GM19035 (cell line): ENCODE data around the gene SLC39A7.
A peak's percentile ranks its signal among the peaks of the same experiment; 100 is the strongest.

ENCODE experiments used
- ATAC-seq: cut with Tn5 transposase; IDR thresholded peaks from one replicate; pipeline ENCODE4 v1.9.1; 2021; ENCODE audit not compliant: unreplicated experiment

The SLC39A7 gene

GRCh38 chr6:33189625-33190448 is 10.8 kb upstream of the SLC39A7 start:
- ATAC-seq, result no peak

GRCh38 chr6:33190504-33191107 is 10.1 kb upstream of the SLC39A7 start:
- ATAC-seq, result no peak

GRCh38 chr6:33191383-33192104 is 9.1 kb upstream of the SLC39A7 start:
- ATAC-seq, result no peak

- ATAC-seq, result no peak
These were observed 8.5 kb upstream of the SLC39A7 start, which contains the start of gene COL11A2 for GRCh38 chr6:33192105-33192646. Gene COL11A2 (minus strand): TSS chr6:33192467. CDS start chr6:33192240, 227 bp downstream.

- no peak for ATAC-seq
These were observed 7.7 kb upstream of the SLC39A7 start for GRCh38 chr6:33192671-33193602.

- no peak for ATAC-seq
These were observed 7.0 kb upstream of the SLC39A7 start for GRCh38 chr6:33193619-33194018.

- ATAC-seq, result no peak
These were observed 6.2 kb upstream of the SLC39A7 start for GRCh38 chr6:33194431-33194979.

GRCh38 chr6:33195304-33196165 is 5.1 kb upstream of the SLC39A7 start:
- no peak for ATAC-seq

- no peak for ATAC-seq
These were observed 3.1 kb upstream of the SLC39A7 start for GRCh38 chr6:33197431-33198048.

GRCh38 chr6:33198159-33198852 is 2.4 kb upstream of the SLC39A7 start:
- no peak for ATAC-seq

GRCh38 chr6:33198853-33199436 is 1.7 kb upstream of the SLC39A7 start:
- ATAC-seq, result no peak

- ATAC-seq, result peak; percentile 30
These were observed 914 bp upstream of the SLC39A7 start for GRCh38 chr6:33199687-33200218.

- ATAC-seq, result no peak
These were observed 479 bp downstream of the SLC39A7 start for GRCh38 chr6:33201147-33201545.

- ATAC-seq, result no peak
These were observed 1.3 kb downstream of the SLC39A7 start for GRCh38 chr6:33201935-33202334.

GRCh38 chr6:33202799-33203198 is 2.1 kb downstream of the SLC39A7 start:
- no peak for ATAC-seq

GRCh38 chr6:33203443-33204164 is 2.9 kb downstream of the SLC39A7 start:
- no peak for ATAC-seq

GRCh38 chr6:33204165-33204414 is 3.4 kb downstream of the SLC39A7 start:
- no peak for ATAC-seq
